ENCODE results near the gene INPP5D.

Gene INPP5D

DNA sequence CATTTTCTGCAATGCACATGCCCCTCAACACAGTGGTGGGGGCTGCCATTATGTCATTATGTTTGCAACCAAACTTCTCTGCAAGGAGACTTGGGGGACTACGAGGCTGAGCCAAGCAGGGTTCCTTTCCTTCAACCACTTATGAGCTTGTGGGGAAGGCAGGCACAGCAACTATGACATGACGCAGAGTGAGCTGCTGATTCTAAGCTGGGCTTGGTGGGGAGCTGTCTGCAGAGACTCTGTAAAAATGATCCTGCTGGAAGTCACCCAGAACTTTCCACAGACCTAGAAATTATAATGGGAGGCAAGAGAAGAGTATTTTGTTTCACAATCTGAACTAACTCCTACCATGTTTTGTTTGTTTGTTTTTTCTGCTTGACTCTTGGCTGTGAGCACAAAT is 55.6 kb downstream of the INPP5D start:
- Histone ChIP-seq H4K20me1 (ENCODE audit: low read depth, low read length) (peaks cover 4% of the 10 kb centered on the region; the same call in 1 of the 2 replicates), H3K4me2 (ENCODE audit: low read depth, low read length, poor library complexity, severe bottlenecking) (no peak overlapping the region)
- TF ChIP-seq EZH2phosphoT487 (conservative IDR thresholded peaks at IDR 0.05; ENCODE audit: low read length): no peak
- TF ChIP-seq, protein P1, sequence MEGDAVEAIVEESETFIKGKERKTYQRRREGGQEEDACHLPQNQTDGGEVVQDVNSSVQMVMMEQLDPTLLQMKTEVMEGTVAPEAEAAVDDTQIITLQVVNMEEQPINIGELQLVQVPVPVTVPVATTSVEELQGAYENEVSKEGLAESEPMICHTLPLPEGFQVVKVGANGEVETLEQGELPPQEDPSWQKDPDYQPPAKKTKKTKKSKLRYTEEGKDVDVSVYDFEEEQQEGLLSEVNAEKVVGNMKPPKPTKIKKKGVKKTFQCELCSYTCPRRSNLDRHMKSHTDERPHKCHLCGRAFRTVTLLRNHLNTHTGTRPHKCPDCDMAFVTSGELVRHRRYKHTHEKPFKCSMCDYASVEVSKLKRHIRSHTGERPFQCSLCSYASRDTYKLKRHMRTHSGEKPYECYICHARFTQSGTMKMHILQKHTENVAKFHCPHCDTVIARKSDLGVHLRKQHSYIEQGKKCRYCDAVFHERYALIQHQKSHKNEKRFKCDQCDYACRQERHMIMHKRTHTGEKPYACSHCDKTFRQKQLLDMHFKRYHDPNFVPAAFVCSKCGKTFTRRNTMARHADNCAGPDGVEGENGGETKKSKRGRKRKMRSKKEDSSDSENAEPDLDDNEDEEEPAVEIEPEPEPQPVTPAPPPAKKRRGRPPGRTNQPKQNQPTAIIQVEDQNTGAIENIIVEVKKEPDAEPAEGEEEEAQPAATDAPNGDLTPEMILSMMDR (IDR thresholded peaks at IDR 0.05; ENCODE audit: insufficient read depth, low read length, poor library complexity, severe bottlenecking): no peak

DNA sequence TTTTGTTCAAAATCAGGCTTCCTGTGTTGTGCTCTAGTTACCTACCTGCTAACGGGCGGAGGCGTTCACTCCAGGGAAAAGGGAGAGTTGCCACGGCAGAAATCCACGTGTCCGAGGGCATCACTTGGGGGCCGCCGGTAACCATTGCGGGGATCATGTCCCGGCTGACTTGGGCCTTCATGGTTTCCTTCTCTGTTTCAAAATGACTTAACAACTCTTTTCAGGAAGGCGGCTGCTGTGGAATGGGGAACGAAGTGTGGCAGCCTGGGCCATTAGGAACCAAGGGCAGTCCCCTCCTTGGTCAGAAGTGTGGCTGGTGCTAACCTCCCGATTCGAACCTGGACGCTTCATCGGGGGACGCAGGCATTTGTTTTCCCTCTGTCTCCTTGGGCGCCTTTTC is 56.8 kb downstream of the INPP5D start:
- Histone ChIP-seq H3K79me2 (ENCODE audit: insufficient read depth, low read length) (peaks cover 89% of the 10 kb centered on the region), H3F3A (ENCODE audit: insufficient read depth) (no peaks in the 10 kb centered on the region; the same call in 1 of the 2 replicates), H3K9me3 (ENCODE audit: insufficient read depth, low read length) (no peaks in the 10 kb centered on the region), H2AFZ (ENCODE audit: low read depth, low read length, severe bottlenecking) (no peak overlapping the region), H3K9ac (ENCODE audit: low read length) (no peak overlapping the region), H4K20me1 (ENCODE audit: low read depth, low read length) (0 out of 2 replicates have a peak, but pooled peaks cover 4% of the 10 kb centered on the region), H3K27me3 (ENCODE audit: low read length) (no peaks in the 10 kb centered on the region), H3K4me3 (ENCODE audit: insufficient read depth, low read length, poor library complexity, severe bottlenecking) (no peak overlapping the region), H3K9me2 (replicated peaks; ENCODE audit: insufficient read depth, low read length) (no peaks in the 10 kb centered on the region), H3K4me2 (ENCODE audit: low read depth, low read length, poor library complexity, severe bottlenecking) (no peak overlapping the region), H3K27ac (ENCODE audit: low read depth, low read length) (no peak overlapping the region), H3K36me3 (ENCODE audit: low read length) (no peaks in the 10 kb centered on the region)
- TF ChIP-seq, protein P1 (IDR thresholded peaks at IDR 0.05; ENCODE audit: insufficient read depth, low read length, poor library complexity, severe bottlenecking): no peak
- no peak for TF ChIP-seq EZH2phosphoT487 (conservative IDR thresholded peaks at IDR 0.05; ENCODE audit: low read length)

More for the DNA sequence above, 55.6 kb downstream of the INPP5D start:
- Histone ChIP-seq H3K9me3 (ENCODE audit: insufficient read depth, low read length) (no peaks in the 10 kb centered on the region), H3K79me2 (ENCODE audit: insufficient read depth, low read length) (peaks cover 97% of the 10 kb centered on the region), H3K9me2 (replicated peaks; ENCODE audit: insufficient read depth, low read length) (no peaks in the 10 kb centered on the region), H3K4me3 (ENCODE audit: insufficient read depth, low read length, poor library complexity, severe bottlenecking) (no peak overlapping the region), H3K27me3 (ENCODE audit: low read length) (no peaks in the 10 kb centered on the region), H3F3A (ENCODE audit: insufficient read depth) (no peaks in the 10 kb centered on the region; the same call in 1 of the 2 replicates), H3K27ac (ENCODE audit: low read depth, low read length) (no peak overlapping the region), H3K36me3 (ENCODE audit: low read length) (no peaks in the 10 kb centered on the region), H3K9ac (ENCODE audit: low read length) (no peak overlapping the region), H2AFZ (ENCODE audit: low read depth, low read length, severe bottlenecking) (no peak overlapping the region)

DNA sequence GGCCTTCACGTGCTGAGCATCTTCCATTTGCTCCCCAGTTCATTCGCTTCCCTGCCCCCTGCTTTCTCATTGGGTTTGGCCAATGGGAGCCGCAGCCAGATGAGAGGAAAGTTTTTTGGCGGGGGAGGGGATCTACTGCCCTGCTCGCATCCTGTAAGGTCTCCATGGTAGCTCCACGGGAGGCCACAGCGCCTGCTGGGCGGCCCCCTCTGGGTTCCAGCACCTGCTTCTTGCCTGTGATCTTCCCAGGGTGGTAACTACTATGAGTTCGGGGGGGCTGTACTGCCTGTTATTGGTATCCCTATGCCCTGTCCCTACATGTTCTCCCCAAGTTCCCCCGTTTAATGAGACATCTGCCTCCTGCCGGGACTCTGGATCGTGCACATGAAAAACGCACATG is 57.2 kb downstream of the INPP5D start:
- Histone ChIP-seq H3K9me3 (ENCODE audit: insufficient read depth, low read length) (no peaks in the 10 kb centered on the region), H3F3A (ENCODE audit: insufficient read depth) (no peaks in the 10 kb centered on the region; the same call in 1 of the 2 replicates), H3K4me3 (ENCODE audit: insufficient read depth, low read length, poor library complexity, severe bottlenecking) (no peak overlapping the region), H3K9ac (ENCODE audit: low read length) (no peak overlapping the region), H3K27ac (ENCODE audit: low read depth, low read length) (no peak overlapping the region), H3K79me2 (ENCODE audit: insufficient read depth, low read length) (peaks cover 89% of the 10 kb centered on the region), H3K9me2 (replicated peaks; ENCODE audit: insufficient read depth, low read length) (no peaks in the 10 kb centered on the region), H2AFZ (ENCODE audit: low read depth, low read length, severe bottlenecking) (no peak overlapping the region), H3K36me3 (ENCODE audit: low read length) (no peaks in the 10 kb centered on the region), H3K27me3 (ENCODE audit: low read length) (no peaks in the 10 kb centered on the region), H3K4me2 (ENCODE audit: low read depth, low read length, poor library complexity, severe bottlenecking) (no peak overlapping the region), H4K20me1 (ENCODE audit: low read depth, low read length) (0 out of 2 replicates have a peak, but pooled peaks cover under 1% of the 10 kb centered on the region)
- TF ChIP-seq EZH2phosphoT487 (conservative IDR thresholded peaks at IDR 0.05; ENCODE audit: low read length): no peak
- TF ChIP-seq, protein P1 (IDR thresholded peaks at IDR 0.05; ENCODE audit: insufficient read depth, low read length, poor library complexity, severe bottlenecking): no peak

Measured in SU-DHL-6 (cell line).